ENCODE results near the gene HM13.

The HM13 gene

DNA sequence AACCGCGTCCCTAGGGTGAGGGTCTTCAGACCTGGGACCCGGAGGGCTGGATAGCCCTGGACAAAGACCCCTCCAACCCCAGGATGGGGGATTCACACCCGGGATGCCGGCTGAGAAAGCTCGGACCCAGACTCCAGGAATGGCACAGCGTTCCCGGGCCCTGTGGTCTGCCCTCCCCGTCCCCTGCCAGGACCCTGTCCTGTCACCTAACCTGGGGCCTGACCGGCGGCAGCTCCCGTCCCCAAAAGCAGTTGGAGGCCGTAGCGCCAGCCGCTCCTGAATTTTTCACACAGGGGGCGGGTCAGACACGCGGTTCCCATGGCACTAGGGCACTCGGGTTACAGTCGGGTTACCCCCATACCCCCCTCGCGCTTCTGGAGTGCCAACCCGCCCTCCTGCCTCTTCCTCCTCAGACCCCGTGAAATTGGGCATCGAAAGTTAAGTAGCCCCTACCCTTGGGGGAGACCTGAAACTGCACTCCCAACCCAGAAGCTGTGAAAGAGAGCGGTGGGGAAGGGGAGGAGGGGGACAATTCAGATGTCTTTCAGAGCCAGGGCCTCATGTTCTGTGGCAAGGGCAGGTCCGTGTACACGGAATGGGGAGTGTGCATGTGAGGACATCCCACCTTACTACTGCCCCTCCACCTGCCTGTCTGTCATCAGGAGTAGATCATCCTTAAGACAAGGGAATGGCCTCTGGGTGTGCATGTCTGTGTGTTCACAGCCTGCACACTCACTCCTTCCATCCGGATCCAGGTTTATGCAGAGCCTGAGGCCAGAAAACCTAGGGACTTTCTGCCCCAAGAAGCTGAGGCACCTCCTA, 38.6 kb upstream of the HM13 start:
- TF ChIP-seq, protein P1, sequence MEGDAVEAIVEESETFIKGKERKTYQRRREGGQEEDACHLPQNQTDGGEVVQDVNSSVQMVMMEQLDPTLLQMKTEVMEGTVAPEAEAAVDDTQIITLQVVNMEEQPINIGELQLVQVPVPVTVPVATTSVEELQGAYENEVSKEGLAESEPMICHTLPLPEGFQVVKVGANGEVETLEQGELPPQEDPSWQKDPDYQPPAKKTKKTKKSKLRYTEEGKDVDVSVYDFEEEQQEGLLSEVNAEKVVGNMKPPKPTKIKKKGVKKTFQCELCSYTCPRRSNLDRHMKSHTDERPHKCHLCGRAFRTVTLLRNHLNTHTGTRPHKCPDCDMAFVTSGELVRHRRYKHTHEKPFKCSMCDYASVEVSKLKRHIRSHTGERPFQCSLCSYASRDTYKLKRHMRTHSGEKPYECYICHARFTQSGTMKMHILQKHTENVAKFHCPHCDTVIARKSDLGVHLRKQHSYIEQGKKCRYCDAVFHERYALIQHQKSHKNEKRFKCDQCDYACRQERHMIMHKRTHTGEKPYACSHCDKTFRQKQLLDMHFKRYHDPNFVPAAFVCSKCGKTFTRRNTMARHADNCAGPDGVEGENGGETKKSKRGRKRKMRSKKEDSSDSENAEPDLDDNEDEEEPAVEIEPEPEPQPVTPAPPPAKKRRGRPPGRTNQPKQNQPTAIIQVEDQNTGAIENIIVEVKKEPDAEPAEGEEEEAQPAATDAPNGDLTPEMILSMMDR (IDR thresholded peaks at IDR 0.05; ENCODE audit: extremely low read depth, missing control alignments) = no peak
- DNase-seq (ENCODE audit: low spot score) = no peak

DNA sequence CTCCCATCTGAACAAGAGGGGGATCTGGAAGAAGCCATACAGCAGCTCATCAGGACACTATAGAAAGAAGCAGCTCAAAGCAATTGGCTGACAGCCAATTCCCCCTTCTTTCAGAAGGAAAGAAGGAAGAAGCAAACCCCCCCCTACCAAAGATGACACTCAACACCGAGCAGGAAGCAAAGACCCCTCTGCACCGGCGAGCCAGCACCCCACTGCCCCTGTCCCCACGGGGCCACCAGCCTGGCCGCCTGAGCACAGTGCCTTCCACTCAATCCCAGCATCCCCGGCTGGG, 38.0 kb upstream of the HM13 start:
- DNase-seq (ENCODE audit: low spot score) = peak; percentile 33
- TF ChIP-seq, protein P1 (IDR thresholded peaks at IDR 0.05; ENCODE audit: extremely low read depth, missing control alignments) = no peak

DNA sequence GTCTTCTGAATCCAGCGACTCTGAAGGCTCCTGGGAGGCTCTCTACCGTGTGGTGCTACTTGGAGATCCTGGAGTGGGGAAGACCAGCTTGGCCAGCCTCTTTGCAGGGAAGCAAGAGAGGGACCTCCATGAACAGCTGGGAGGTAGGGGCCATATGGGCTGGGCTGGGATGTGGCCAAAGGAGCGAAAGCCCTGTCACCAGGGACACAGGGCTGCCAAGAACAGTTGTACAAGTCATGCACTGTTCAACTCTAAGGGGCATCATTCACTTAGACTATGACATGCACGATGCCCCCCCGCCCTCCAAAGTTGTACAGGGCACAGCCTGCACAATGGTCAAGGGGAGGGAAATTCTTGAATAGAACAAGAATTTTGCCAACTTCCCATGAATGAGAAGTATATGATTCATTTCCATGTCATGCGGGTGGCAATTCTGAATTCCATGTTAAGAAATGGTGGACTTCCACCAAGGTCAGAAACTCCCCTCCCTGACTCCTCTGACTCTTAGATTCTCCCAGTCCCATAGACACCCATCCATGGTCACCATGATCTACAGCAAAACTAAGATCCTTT, 37.5 kb upstream of the HM13 start:
- TF ChIP-seq, protein P1 (IDR thresholded peaks at IDR 0.05; ENCODE audit: extremely low read depth, missing control alignments) = no peak

DNA sequence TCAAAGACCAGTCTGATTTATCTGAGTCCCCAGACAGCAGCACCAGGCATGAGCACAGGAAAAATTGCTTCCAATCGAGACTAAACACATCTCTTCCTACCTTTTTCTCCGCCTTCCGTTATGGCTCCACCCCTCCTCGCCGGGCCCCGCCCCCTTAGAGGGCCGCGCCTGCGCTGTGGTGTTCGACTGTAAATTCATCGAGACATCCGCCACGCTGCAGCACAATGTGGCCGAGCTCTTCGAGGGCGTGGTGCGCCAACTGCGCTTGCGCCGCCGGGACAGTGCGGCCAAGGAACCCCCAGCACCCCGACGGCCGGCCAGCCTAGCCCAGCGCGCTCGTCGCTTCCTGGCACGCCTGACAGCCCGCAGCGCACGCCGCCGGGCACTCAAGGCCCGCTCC, 30.2 kb upstream of the HM13 start:
- DNase-seq (ENCODE audit: low spot score) = peak; percentile 42
- TF ChIP-seq, protein P1 (IDR thresholded peaks at IDR 0.05; ENCODE audit: extremely low read depth, missing control alignments) = no peak

More for the DNA sequence above, 37.5 kb upstream of the HM13 start:
- no peak for DNase-seq (ENCODE audit: low spot score)

DNA sequence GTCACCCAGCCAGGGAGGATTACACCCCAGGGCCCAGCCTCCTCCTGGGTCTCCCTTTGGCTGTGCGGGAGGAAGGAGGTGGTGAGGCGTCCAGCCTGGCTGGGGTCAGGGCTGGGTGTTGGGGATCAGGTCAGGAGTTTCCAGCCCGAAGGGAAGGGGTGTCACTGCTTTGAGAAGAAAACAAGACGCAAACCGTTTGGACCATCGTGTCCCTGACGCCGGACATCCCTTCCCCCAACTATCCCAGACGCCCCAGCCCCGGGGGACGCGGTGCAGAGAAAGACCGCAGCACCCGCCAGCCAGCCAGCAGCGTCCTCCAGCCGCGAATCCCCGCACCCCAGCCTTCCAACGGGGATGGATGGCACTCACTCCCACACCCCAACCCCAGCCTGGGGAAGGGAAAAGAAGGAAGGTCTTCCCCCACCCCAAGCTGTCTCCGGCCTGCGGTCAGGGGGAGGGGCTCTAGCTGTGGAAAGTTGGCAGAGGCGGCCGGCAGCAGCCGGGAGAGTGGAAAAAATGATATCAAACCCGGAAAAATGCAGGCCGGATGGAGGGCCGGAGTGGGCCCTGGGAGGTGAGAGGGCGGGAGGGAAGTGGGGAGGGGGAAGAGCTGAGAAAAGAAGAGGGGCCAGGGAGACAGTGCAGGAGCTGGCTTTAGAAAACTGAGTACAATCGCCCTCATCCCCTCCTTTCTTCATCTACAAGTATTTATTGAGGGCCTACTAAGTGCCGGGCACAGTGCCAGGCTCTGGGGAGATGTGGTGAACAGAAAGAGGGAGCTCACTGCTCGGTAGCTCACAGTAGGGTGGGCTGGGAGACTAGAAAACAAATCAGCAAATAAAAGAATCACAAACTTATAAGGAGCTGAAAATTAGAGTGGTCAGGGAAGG, 28.5 kb upstream of the HM13 start:
- DNase-seq (ENCODE audit: low spot score) = no peak
- TF ChIP-seq, protein P1 (IDR thresholded peaks at IDR 0.05; ENCODE audit: extremely low read depth, missing control alignments) = no peak

DNA sequence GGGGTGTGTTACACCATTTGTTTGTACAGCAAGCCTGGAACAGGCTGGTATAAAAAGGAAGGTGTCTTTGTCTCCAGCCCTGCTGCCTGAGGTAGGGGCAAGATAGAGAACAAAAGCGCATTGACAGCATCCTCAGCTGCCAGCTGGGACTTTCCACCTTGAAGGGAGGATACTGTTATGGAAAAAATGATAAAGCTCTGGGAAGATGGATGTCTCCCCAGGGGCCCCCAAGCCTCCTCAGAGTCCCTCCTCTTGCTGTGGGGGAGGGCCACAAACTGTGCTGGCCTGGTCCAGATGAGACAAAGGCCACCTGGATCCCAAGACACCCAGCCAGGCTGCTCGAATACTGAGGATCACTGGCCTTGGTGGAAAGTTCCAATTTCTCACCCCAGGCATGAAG, 26.1 kb upstream of the HM13 start:
- DNase-seq (ENCODE audit: low spot score) = no peak
- TF ChIP-seq, protein P1 (IDR thresholded peaks at IDR 0.05; ENCODE audit: extremely low read depth, missing control alignments) = no peak

DNA sequence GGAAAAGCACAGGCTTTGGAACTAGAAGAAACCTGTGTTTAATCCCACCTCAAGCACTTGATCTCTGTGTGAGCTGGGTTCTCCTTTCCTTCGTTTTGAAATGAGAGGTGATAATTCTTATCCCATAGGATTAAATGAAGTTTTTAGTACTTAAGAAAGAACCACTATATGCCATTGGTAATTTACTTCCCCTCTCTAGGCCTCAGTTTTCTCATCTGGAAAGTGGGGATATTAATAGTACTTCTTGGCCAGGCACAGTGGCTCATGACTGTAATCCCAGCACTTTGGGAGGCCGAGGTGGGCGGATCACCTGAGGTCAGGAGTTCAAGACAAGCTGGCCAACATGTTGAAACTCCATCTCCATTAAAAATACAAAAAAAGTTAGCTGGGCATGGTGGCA, 25.1 kb upstream of the HM13 start:
- TF ChIP-seq, protein P1 (IDR thresholded peaks at IDR 0.05; ENCODE audit: extremely low read depth, missing control alignments) = no peak
- no peak for DNase-seq (ENCODE audit: low spot score)

Measured in GM20000 (cell line).